HG03575 (cell line): Measurements from ENCODE around the gene STAC.
"Not testable (repeated sequence)": the region's sequence is repeated elsewhere in the genome, so short reads cannot be mapped to it uniquely, and the experiment has no call there.

Experiments
- ATAC-seq: cut with Tn5 transposase; IDR thresholded peaks from one replicate; pipeline ENCODE4 v1.9.1; 2021; ENCODE audit not compliant: unreplicated experiment, insufficient number of reproducible peaks, low FRiP score; ENCODE audit errors: extremely low read depth

The STAC gene

DNA sequence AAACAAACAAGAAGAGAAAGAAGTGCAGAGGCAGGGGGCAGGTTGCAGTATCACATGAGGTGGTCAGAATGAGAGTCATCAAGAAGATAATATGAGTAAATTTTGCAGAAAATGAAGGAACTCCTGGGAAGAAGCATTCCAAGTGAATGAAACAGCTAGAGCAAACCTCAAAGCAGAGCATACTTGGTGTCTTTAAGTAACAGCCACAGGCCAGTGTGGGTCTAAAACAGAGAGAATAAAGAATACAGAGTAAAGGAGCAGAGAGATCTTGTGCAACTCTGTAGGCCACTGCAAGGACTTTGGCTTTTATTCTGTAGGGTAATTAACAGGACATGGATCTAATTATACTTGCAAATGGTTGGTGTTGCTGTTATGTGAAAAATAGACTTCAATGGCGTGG lies 81.3 kb downstream of the STAC start:
- no peak for ATAC-seq

DNA sequence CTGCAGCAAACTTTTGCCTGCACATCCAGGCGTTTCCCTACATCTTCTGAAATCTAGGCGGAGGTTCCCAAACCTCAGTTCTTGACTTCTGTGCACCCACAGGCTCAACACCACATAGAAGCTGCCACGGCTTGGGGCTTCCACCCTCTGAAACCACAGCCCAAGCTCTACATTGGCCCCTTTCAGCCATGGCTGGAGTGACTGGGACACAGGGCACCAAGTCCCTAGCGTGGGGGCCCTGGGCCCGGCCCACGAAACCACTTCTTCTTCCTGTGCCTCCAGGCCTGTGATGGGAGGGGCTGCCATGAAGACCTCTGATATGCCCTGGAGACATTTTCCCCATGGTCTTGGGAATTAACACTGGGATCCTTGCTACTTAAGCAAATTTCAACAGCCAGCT lies 91.7 kb downstream of the STAC start:
- ATAC-seq, result not testable (repeated sequence)

DNA sequence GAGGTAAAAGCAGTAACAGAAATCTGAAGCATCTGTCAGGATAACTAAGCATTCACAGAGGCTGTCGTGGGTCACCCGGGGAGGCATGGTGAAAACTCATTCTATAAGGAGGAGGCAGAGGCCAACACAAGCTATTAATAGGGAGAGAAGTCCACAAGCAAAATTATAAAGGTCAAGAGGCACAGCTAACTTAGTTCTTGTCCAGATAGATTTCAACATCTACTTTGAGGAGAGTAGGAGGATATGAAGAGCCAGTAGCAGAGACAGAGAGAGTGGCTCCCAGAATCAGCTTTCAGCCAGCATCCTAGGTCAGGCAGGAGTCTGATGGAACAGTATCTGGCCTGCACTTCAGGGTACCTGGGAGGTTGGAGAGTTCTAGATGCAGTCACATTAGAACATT lies 95.3 kb downstream of the STAC start:
- ATAC-seq, result no peak

DNA sequence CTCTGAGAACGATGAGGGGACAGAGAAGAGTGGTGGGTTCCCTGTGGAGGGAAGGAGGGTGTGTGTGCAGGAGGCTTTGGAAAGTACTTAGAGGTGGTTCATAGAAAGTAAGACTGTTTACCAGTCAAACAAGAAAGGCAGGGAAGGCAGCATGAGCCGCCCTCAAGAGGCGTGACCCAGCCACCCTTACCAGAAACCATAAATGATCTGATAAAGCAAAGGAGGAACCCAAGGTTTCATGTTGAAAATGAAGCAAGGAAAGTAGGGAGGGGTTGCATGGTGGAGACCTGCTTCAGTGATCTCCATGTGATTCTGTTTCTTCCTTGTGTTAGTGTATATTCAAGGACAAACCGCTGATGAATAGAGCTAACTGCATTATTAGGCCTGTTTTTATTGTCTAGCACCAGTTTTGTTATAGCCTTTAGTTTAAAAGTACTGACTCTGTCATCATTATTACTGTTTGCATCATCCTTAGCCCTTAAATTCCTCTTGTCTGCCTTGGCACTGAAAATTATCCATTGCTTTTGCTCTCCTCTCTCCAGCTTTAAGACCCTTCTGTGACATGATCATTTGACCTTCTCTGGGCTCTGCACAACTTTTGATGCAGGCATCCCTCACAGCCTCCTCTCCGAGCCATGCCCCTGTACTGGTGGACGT lies 96.1 kb downstream of the STAC start:
- ATAC-seq, result no peak

DNA sequence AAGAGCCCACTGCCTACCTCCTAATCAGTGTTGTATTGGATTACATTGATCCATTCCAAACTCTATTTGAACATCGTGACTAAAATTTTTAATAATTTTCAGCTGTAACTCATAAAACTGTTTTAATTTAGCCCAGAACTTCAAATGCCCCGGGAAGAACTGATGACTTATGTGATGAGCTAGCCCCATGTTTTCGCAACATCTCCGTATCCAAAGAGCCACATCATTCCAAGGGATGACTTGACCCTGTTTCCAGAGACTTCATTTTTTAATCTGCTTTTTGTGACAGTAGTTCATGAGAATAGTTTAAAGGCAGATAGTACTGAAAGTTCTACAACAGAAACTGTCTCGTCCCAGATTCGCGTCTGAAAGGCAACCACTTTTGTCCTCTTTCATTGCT lies 97.4 kb downstream of the STAC start:
- no peak for ATAC-seq

DNA sequence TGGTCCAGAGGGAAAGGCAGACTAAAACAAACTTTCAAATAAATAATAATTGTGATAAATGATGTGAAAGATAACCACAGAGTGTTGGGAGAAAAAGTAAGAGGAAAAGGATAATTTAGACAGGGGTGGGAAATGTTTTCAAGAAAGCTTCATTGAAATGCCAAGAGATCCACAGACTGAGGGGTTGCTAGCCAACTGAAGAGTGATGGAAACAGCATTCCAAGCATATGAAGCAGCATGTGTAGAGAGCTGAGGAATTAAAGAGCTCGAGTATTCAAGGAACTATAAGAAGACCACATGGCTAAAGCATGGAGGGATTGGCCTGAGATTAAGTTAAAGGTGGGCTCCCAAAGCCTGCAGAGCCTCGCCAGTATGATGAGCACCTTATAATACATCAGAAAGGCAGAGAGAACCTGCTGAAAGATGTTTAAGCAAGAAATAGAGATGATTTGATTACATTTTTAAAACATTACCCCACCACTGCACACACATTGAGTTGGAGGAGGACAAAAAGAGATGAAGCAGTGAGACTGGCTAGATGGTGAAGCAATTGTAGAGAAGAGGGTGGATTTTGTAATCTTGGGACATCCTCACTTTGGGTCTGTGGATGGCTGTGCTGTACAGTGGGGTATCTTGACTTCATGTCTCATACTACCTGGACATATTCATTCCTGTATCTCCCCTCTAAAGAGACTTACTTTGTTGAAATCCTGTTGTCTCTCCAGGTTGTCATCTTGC lies 100.8 kb downstream of the STAC start:
- no peak for ATAC-seq

DNA sequence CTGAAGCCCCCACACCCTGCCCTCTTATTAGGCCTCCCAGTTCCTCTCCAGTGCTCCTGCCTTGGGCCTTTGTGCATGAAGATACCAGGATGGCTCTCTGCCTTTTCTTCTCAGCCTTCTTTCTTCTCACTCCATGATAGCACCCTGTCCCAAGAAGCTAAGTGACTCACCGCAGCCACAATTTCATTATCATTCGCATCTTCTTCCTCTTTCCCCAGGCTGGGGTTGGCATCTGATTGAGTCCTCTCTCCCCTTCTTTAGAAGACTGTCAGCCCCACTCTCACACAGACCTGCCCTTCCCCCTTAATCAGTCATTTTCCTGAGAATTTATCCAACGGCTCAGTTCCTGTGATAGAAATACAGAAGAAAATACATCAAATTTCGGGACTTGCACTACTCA lies 102.0 kb downstream of the STAC start:
- ATAC-seq, result no peak

DNA sequence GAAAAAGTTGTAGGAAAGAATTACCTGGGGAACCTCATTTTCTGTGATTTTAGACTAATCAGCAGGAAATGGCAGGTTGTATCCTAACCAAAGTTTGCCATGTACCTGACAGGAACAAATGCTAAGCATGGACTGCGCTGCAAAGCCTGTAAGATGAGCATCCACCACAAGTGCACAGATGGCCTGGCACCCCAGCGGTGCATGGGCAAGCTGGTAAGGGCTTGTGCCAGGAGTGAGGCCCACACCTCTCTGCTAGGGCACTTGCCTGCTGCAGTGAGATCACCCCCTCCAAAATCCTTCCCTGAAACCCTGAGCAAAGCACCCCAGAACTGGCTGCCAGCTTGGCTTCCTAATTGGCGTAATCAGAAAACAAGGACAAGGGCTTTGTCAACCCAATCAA lies 102.6 kb downstream of the STAC start:
- no peak for ATAC-seq

DNA sequence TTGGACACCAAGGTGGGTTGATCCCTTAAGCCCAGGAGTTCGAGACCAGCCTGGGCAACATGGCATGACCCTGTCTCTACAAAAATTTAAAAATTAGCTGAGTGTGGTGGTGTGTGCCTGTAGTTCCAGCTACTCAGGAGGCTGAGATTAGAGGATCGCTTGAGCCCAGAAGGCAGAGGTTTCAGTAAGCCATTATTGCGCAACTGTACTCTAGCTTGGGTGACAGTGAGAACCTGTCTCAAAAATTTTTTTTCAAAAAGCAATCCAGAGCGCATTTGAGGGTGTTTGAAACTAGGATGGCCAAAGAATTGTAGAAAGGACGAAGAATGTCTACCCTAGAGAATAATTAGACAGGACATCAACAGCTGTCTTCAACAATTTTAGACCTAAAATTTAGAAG lies 103.4 kb downstream of the STAC start:
- ATAC-seq, result no peak

DNA sequence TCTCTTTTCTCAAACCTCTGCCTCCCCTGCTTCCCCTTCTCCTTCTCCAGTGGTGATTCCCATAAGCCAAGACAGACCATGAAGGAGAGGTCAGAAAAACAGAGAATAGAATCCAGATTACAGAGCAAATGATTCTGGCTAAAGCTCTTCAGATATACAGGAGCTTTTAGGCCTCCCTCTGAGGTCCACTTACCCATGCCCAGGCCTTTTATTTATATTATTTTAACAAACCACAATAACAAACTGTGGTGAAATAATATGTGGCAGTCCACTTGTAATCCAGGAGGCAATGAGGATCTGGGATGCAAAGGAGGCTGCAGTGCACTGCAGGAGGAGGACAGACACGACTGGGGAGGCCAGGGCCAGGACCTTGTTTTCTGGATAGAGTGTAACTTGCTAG lies 104.1 kb downstream of the STAC start:
- no peak for ATAC-seq

DNA sequence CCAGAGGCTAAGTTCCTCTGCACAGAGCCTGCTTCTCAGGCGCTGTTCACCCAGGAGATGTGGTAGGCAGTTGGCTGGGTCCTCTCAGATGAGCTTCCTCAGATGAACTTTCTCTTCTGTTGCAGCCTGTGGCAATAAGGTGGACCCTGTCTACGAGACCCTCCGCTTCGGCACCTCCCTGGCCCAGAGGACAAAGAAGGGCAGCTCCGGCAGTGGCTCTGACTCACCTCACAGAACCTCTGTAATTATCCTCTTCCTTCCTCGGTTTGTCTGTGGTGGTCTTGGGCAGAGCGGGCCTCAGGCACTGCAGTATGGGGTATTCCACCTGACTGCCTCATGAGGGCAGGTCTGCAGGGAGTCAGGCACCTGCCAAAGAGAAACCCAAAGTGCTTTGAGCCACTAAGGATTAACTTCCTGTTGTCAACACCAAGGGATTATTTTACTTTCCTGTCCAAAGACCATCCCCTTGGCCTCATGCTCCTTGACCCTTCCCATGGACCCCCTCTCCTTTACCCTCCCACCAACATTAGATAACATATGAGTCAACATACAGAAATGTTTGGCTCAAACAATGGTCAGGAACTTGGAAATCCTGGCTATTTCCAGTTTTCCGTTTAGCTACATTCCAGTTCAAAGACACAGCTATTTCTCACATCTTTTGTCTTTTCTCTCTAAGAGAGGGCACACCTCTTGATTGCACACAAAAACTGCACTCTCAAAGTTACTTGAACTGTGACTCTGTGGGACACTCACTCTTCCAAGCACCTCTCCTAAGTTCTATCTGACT lies 105.9 kb downstream of the STAC start:
- no peak for ATAC-seq

DNA sequence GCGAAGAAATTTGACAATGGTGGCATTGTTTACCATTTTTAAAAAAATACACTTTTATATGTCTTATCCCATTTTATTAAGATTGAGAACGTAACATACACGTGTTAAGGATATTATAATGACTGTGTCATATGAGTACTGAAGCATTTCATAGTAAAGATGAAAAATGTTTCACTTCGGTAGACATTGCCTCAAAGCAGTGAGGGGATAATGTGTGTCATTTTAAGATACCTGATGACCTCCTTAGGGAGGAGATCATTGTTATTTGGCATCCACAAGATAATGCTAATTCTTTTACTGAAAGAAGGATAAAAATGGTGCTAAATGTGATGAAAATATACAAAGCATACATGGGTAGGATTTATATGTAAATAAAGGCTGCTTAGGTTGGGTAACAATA lies 107.3 kb downstream of the STAC start:
- ATAC-seq, result no peak

DNA sequence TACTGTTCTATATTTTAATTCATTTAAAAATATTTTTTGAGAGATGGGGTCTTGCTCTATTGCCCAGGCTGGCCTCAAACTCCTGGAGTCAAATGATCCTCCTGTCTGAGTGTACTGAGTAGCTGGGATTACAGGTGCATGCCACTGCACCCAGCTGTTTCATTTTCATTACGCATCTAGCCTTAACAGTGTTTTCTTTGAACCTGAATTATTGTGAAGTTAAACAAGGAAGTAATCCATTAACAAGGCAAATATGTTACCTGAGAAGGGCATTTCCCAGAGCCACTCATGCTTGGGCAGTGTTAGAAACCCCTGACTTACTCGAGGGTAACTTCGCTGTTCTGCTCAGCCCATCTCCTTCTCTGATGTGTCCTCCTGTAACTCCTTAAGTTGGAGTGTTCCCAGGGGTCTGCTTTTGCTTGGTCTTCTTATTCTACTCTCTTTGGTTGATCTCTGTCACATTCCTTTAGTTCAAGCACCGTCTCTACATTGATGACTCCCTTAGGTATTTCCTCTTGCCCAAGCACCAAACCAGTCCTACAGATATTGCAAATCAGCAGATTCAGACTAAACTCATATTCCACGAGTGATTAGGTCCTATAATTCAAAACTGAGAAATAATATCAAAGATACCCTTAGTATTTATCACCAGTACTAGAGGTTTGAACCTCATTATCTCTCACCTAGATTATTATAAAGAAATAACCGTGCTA lies 107.9 kb downstream of the STAC start:
- no peak for ATAC-seq

DNA sequence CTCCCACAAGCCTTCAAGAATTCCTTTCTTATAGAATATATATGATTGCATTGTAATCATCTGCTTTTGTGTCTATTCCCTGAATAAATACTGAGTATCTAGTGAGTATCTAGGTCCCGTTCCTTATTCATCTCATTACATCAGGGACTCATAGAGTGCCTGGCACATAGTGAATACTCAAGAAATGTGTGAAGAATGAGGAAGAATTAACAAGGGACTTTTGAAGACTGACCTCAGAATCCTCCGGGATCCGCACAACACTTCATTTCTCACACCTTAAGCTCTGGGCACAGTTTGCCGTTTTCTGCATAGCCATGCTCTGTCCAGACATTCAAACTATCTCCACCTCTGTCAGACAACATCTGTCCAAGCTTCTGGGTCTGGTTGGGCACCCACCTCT lies 108.8 kb downstream of the STAC start:
- no peak for ATAC-seq

DNA sequence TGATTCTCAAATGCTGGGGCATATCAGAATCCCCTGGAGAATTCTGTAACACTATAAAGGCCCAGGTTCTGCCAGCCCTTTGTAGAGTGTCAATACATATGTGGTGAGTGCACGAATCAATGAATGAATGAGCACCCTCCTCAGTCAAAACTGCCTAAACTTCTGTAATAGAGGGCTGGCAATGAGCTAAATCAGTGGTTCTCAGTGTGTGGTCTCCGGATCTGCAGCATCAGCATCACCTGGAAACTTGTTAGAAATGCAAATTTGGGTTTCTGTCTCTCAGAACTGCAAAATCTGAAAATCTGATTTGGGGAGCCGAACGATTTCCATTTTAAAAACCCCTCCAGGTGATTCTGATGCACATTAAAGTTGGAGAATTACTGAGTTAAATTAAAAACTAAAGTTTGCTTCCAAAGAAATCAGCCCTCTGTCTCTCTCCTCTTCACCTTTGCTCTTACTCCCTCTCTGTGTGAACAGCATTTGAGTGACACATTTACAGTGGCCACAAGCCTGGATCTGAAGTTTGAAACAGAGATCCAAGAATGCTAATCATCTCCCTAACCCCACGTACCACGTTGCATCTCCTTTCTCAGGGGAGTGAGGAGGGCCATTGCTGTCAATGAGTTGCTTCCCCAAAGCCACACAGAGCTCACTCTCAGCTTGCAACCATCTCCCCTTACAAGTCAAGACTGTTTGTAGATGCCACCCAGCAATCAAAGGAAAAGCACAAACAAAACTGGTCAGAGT lies 109.5 kb downstream of the STAC start:
- no peak for ATAC-seq

DNA sequence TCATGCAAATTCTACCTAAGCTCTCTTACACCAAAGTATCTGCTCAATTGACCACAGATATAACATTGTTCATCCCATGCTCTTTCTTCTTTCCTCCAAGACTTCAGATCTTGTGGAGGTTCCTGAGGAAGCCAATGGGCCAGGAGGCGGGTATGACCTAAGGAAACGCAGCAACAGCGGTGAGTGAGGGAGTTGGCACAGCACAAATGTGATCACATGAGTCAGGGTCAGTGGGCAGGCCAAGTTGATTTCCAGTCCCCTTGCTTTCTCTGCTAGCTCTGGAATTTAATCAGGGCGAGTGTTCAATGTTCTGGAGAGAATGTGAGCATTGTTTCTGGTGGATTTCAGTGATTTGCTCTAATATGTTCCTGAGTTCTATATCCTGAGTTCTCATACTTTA lies 112.7 kb downstream of the STAC start:
- no peak for ATAC-seq

DNA sequence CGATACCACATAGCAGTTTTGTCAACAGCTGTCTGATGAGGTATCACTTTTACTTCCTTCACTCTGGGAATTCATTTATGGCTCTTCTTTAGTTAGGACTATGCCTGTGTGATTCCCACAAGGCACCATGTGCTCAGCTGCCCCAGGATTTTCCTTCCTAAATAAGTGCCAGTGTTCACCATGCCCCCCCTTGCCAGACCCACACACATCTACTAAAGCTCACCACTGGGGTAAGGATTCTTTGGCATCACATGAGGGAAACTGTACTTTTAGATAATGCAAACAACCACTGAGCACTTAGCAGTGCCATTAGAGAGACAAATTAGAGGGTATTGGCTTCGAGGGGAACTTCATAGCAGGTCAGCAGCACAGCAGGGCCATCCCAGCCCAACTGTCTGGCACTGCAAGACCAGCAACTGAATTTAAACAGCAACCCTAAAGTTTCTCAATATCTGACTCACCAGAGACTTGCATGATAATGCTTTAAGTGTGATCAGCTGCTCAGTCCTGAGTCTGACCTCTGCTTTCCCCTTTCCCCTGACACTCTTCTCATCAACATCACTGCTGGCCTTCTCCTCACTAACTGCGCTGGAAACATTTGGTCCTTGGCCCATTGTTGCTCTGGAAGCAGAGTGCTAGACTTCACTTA lies 114.3 kb downstream of the STAC start:
- ATAC-seq, result no peak
